ENCODE measurements around the gene CCP110.

DNA sequence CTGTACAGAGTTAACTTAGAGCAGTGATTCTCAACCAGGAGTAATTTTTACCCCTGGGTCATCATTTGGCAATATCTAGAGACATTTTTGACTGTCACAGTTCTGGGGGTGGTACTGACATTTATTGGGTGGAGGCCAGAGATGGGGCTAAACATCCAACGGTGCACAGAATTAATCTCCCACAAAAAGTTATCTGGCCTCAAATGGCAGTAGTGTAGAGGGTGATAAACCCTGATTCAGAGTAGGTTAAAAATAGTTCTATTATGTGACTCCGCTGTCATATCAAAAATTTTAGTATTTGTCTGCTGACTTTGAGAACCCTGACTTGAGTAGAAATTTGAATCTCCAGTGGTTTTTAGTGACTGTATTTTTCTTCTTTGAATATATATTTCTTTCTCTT is 50.9 kb downstream of the CCP110 start:
- TF ChIP-seq, protein P1, sequence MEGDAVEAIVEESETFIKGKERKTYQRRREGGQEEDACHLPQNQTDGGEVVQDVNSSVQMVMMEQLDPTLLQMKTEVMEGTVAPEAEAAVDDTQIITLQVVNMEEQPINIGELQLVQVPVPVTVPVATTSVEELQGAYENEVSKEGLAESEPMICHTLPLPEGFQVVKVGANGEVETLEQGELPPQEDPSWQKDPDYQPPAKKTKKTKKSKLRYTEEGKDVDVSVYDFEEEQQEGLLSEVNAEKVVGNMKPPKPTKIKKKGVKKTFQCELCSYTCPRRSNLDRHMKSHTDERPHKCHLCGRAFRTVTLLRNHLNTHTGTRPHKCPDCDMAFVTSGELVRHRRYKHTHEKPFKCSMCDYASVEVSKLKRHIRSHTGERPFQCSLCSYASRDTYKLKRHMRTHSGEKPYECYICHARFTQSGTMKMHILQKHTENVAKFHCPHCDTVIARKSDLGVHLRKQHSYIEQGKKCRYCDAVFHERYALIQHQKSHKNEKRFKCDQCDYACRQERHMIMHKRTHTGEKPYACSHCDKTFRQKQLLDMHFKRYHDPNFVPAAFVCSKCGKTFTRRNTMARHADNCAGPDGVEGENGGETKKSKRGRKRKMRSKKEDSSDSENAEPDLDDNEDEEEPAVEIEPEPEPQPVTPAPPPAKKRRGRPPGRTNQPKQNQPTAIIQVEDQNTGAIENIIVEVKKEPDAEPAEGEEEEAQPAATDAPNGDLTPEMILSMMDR (IDR thresholded peaks at IDR 0.05), result no peak
- TF ChIP-seq POLR2A (IDR thresholded peaks at IDR 0.05), result no peak
